DMS 273 treated with DMSO at 0.1 percent for 48 hours (cell line): ENCODE data around the gene KRTAP5-5.
"Not testable (repeated sequence)": the region's sequence is repeated elsewhere in the genome, so short reads cannot be mapped to it uniquely, and the experiment has no call there.

Experiments
- DNase-seq: peaks from one replicate; lab custom pipeline; 2025; lab: John Stamatoyannopoulos, UW

Gene KRTAP5-5

DNA sequence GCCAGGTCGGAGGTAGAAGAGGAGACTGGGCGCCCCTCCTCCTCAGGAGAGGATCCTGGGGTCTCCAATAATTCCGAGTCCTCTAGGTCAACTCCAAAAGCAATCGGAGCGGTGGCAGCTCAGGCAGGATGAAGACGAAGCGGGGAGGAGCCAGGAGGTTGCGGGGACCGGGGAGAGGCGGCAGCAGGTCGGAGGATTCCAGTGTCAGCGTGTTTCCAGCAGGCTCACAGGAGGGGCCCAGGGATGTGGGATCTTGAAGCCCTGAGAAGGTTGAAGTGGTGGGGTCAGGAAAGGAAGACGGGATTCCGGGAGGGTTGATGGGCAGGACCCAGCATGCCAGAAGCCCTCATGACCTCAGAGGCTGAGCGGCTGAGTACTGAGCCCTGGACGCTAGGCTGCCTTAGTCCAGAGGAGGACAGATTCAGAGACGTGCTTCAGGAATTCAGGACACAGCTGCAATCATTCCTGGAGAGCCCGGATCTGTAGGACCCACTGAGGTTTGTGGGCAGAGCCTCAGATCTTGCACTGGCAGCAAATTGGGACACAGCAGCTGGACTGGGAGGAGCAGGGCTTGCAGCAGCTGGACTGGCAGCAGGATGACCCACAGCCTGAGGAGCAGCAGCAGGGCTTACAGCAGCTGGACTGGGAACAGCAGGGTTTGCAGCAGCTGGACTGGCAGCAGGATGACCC is 22.3 kb upstream of the KRTAP5-5 start:
- DNase-seq, result not testable (repeated sequence)

GRCh38 chr11:1607901-1608300 is 21.7 kb upstream of the KRTAP5-5 start:
- not testable (repeated sequence) for DNase-seq

DNA sequence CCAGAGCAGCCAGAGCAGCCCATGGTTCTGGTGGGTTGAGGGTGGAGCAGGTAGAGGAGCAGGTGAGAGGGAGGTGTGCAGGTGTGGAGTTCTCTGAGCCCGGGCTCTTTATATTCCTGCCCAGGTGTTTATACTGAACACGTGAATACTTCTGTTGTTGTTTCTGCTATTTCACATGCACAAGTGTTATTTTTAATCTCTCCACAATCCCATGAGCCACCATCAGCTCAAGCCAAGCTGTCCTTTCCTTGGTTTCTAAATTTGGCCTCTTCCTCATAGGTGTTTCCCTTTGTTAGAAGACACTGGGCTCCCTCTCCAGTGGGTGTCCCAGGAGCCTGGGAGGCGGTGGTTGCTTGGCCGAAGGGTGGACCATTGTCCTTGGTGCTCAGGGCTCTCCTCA is 21.2 kb upstream of the KRTAP5-5 start, which contains the start of gene KRTAP5-3:
TSS of gene KRTAP5-3 (minus strand) at position 101 of the 400 bp plus-strand sequence. CDS start at position 23, 78 bp downstream.
- no peak for DNase-seq

DNA sequence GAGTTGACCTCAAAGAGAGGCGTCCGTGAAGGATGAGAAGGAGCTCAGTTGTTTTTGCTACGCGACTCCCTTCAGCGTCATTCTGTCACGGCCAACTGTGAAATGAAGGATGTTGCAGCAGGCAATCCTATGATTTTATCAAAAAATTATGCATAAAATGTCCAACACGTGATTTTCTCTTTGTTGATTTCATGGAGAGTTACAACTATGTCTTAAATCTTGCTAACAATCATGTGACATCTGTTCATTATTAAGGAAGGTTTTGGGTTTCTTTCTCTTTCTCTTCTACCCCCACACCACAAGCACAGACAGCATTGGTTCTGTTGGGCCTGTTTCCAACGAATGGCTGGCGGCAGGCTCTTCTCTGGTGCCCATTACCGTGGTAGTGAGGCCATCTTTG is 11.3 kb upstream of the KRTAP5-5 start:
- no peak for DNase-seq

- DNase-seq, result no peak
Observed at GRCh38 chr11:1619449-1619848, 10.1 kb upstream of the KRTAP5-5 start.

DNA sequence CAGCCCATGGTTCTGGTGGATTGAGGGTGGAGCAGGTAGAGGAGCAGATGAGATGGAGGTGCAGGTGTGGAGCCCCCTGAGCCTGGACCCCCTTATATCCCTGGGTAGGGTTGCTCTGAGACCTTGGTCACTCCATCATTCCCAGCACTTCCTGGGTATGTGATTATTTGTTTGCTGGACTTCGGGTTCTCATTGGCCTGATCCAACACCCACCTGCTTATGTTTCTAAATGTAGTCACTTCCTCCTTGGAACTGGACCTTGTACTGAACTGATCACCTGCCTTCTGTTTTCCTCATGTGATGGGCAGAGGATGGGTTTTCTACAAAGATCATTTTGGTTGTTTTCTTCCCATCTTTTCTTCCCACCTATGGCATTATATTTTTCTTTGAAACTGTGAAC is 7.5 kb upstream of the KRTAP5-5 start, which contains the start of gene KRTAP5-4:
TSS of gene KRTAP5-4 (minus strand) at position 53 of the 400 bp plus-strand sequence. CDS start at position 8, 45 bp downstream.
- DNase-seq, result no peak

GRCh38 chr11:1623716-1624115 is 5.9 kb upstream of the KRTAP5-5 start:
- DNase-seq, result no peak

DNA sequence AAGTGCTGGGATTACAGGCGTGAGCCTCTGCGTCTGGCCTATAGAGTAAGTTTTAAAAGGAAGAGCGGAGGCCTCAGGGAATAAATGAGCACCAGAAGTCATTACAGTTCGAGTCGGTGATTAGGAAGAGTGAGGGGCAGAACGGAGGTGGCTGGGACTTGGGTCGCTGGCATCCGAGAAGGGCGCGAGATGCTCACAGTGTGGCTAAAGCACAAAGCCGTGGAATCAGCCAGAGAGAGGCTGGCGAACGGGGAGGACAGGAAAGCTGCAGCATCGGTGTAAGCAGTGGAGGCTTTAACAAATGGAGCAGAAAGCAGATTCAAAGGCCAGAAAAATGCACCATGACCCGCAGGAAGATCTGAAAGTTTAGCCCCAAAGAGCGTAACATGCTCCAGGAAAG is 5.0 kb upstream of the KRTAP5-5 start:
- no peak for DNase-seq

- DNase-seq, result no peak
Observed at GRCh38 chr11:1625541-1625940, 4.0 kb upstream of the KRTAP5-5 start.

- DNase-seq, result no peak
Observed at GRCh38 chr11:1628506-1629325, 859 bp upstream of the KRTAP5-5 start.

DNA sequence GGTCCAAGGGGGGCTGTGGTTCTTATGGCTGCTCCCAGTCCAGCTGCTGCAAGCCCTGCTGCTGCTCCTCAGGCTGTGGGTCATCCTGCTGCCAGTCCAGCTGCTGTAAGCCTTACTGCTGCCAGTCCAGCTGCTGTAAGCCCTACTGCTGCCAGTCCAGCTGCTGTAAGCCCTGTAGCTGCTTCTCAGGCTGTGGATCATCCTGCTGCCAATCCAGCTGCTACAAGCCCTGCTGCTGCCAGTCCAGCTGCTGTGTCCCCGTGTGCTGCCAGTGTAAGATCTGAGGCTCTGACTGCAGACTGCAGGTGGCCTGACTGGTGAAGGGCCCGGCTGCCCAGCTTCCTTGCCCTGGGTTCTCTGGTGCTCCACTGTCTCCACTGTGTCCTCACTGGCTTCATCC is 696 bp downstream of the KRTAP5-5 start:
- no peak for DNase-seq

DNA sequence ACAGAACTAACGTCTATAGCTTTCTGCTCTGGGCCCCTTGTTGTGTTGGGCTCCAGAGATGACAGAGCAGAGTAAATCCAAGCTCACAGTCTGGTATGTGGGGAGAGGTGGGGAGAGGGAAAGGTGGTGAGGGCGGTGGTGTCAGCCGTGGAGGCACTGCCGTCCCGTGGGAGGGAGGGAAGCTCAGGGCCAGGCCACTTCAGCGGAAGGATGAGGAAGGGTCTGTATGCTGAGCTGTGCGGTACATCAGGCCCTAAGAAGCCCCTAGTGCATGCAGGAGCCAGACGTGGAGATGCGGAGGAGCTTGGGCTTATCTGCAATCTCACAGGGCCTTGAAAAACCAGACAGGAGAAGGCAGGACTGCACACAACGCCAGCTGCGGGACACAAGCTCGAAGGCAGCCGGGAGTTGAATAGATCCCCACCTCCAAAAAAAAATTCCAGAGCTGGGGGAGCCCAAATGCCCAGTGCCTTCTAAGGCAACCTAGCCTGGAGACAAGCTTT is 1.5 kb downstream of the KRTAP5-5 start:
- DNase-seq, result no peak

DNA sequence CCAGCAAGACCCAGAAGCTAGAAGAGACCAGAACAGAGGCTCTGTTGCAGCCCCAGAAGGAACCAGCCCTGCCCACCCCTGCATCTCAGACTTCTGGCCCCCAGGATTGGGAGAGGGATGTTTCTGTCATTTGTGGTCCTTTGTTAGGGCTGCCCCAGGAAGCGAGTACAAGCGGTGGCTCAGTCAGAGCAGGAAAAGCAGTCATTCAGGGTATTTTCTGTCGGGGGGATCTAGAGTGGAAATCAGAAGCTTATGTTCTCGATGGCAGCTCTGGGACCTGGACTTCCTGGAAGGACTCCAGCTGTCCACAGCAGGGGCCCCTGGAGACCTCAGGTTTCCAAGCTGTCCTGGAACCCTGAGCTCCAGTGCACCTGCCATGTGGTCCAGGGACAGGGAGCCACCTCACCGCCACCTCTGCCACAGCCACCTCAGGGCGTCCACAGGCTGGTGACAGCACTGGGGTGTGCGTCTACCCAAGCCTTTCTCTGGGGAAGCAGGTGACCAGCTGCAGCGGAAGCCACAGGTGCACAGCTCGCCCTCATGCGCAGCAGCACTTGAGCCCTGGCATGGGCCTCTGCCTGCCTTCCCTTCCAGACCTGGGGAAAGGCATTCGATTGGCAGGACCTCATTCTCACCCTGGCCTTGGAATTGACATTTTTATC is 2.6 kb downstream of the KRTAP5-5 start:
- no peak for DNase-seq

DNA sequence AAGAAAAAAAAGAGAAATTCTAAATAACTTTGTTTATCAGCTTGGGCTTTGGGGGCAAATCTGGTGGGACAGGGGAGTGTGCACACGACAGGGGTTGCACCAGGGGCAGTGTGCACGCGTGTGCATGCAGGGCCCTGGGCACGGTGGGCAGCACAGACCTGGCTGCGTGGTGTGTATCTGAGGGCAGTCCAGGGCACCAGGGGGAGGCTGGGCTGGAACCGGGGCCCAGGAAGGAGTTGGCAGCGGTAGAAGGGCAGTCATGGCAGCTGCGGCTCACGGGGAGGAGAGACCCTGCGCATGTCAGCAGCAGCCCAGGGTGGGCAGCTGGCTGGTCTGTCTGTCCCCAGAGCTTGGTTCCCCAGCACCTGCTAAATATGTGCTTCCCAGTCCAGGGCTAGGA is 4.3 kb downstream of the KRTAP5-5 start:
- no peak for DNase-seq

- DNase-seq, result no peak
Observed at GRCh38 chr11:1636291-1636950, 6.8 kb downstream of the KRTAP5-5 start.

DNA sequence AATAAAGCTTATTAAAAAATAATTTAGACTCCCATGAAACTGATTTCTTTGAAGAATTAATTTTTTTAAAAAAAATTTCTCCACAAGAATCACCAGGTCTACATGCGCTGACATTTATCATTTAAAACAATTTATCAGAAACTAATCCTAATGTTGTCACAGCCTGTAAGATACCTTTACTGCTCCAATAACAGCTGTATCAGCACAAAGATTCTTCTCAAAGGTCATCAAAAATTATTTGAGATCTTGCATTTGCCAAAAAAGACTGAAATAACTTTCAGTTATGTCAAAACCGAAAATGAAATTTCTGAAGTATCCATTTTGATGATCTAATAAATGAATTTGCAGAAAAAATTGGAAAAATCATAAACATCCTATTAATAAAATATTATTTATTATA is 8.1 kb downstream of the KRTAP5-5 start:
- no peak for DNase-seq

- DNase-seq, result no peak
Observed at GRCh38 chr11:1638344-1638743, 8.8 kb downstream of the KRTAP5-5 start.

GRCh38 chr11:1639102-1639620 is 9.6 kb downstream of the KRTAP5-5 start:
- DNase-seq, result no peak

DNA sequence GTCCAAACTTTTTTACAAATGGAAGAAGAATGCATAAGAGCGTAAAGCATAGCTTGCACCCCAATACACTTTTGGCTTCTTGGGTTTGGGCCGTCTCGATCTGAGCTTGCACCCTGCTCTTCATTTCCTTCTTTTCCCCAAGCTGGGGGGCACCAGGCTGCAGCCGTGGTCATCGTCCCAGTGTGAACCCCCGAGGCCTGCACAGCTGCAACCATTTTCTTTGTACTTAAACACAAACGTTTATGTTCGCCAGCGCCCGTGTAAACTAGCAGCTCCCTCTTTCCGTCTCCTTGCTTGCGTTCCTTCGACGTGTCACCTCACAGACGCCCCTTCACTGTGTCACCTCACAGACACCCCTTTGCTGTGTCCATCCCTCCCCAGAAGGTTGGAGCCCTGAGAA is 10.1 kb downstream of the KRTAP5-5 start:
- DNase-seq, result no peak

GRCh38 chr11:1640076-1640946 is 10.7 kb downstream of the KRTAP5-5 start:
- no peak for DNase-seq

DNA sequence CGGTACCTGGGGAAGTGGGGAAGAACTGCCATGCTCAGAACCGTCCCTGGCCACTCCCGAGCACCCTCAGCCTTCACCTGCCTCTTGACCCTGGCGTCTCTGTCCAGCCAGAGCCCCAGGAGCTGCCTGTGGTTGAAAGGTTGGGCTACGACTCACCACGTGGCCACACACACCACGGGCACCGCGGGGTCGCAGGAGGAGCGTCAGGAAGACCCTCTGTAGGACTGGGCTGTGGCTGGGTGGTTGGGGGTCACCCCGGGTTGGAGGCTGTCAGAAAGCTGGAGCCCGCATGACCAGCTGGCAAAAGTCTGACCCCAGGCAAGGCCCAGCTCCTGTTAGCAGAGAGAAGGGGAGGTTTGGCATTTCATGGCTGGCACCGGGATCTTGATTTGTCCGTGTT is 11.5 kb downstream of the KRTAP5-5 start:
- no peak for DNase-seq
